GM10847 (cell line): ENCODE data around the gene TGOLN2.

Experiments
- POLR2A ChIP-seq: IDR thresholded peaks from 2 replicates; pipeline ENCODE4 v1.6.1; 2011; ENCODE audit not compliant: insufficient read length; ENCODE audit errors: extremely low read depth

Gene TGOLN2

DNA sequence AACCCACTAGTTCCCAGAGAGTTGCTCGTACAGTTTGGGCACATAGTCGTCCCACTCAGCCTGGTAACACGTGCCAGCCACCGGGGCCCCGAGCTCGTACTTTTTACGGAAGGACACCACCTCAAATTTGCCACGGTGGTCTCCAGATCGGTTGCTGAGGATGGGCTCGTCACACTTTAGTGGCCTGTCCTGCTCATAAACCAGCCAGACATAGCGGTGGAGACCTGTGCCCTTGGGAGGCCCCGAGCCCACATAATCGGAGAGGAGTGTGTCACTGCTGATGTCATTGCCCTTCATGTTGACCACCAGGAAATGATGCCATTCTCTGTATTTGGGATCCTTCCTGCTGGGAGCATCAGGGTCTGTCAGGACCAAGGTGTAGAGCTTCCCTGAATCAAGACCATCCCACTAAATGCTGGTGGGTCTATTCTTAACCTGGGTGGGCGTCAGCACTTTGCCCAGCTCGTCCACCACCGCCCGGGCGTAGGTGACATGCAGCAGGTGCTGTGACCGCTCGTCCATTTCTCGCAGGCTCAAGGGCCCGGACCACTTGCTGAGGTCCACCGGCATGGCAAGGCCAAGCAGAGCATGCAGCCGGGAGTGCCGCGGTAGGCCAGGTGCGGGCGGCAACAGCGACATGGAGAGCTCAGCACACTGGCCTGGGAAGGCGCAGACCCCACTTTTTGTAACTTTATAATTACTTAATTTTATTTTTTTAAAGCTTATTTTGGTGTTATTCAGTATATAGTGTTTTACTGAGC, 13.7 kb upstream of the TGOLN2 start:
- TF ChIP-seq POLR2A: no peak

DNA sequence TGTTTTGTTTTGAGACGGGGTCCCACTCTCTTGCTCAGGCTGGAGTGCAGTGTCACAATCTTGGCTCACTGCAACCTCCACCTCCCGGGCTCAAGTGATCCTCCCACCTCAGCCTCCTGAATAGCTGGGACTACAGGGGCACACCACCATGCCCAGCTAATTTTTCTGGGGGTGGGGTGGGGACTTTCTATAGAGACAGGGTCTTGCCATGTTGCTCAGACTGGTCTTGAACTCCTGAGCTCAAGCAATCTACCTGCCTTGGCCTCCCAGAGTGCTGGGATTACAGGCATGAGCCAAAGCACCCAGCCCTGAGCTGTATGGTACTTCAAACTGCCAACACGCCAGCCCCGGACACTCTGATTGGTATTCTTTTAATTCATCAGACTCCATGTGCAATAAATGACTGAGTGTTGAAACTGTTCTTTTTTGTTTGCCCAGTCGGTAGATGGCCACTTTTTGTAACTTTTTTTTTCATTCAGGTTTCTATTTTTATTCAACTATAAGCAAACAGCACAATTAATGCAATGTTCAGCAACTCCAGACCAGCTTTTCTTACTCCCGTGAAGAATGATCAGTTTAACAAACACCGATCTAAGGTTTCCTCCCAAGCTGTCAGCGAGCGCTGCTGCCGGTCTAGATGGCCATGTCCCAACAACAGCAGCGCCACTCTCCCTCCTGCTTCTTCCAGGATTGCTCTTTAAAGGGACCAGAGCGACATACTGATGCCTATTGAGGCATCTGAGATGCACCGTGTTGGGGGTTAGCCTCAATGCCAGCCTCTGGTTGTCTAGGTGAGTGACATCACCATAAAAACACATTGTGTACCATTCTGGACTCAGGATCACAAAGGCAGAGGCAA, 12.5 kb upstream of the TGOLN2 start:
- TF ChIP-seq POLR2A: no peak

DNA sequence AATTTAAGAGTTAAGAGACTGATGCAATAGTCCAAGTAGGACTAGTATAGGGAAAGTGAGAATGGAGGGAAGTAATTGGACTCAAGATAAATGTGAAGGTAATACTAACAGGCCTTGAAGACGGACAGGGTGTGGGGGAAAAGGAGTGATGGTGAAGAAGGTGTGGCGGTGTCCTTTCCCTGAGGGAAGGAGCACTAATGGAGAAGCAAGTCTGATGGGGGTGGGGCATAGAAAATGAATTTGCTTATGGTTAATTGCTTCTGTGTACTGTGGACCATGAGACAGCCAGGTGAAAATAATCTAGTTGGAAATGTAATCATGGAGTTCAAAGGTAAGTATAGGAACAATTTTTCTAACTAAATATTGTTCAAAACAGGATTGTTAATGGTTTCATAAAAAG, 7.1 kb upstream of the TGOLN2 start:
- TF ChIP-seq POLR2A: no peak

DNA sequence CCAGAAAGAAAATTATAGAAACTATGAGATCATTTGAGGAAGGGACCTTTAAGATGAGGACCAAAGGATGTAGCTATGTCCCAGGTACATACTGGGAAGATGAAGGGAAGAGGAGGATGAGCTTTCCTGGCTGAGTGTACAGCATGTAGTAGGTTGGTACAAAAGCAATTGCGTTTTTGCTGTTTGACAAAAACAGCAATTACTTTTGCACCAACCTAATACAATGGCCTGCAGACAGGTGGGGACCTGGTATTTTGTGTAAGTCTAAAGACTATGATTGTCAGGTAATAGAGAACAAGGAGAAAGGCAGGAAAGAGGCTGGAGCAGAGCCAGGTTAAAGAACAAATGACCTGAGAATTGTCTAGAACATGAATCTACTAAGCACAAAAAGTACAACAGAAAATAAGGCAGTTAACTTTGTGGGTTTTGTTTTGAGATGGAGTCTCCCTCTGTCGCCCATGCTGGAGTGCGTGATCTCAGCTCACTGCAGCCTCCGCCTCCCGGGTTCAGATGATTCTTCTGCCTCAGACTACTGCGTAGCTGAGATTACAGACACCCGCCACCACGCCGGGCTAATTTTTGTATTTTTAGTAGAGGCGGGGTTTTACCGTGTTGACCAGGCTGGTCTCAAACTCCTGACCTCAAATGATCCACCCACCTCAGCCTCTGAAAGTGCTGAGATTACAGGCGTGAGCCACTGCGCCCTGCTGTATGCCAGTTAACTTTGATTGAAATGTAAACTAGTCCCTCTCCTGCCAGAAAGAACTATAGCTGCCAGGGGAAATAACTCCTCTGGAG, 3.2 kb upstream of the TGOLN2 start:
- TF ChIP-seq POLR2A: no peak

DNA sequence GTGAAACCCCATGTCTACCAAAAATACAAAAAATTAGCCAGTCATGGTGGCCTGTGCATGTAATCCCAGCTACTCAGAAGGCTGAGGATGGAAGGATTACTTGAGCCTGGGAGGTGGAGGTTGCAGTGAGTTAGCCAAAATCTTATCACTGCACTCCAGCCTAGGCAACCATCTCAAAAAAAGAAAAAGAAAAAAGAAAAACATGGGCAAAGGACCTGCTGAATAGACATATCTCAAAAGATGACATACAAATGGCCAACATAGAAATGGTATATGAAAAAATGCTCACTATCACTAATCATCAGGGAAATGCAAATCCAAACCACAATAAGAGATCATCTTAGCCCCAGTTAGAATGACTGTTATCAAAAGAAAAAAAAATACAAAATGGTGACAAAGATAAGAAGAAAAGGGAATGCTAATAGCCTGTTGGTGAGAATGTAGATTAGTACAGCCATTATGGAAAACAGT, 1.4 kb upstream of the TGOLN2 start:
- TF ChIP-seq POLR2A: no peak

DNA sequence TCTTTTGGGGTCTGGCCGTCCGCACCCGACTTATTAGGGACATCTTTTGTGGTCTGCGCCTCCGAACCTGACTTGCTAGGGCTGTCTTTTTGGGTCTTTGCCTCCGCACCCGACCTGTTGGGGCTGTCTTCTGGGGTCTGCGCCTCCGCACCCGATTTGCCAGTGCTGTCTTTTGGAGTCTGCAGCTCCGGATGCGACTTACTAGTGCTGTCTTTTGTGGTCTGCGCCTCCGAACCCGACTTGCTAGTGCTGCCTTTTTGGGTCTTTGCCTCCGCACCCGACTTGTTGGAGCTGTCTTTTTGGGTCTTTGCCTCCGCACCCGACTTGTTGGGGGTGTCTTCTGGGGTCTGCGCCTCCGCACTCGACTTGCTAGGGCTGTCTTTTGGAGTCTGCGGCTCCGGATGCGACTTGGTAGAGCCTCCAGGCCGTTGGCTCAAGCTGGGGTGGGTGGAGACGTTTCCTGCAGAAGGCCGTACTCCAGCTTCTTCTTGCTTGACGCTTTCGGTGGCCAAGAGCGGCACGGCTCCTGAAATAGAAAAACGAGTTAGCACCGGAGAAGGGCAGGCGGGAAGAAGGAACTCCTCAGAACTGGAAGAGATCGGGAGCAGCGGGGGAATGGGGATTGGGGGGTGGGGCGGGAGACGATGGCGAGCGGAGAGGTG, 498 bp downstream of the TGOLN2 start:
- no peak for TF ChIP-seq POLR2A

DNA sequence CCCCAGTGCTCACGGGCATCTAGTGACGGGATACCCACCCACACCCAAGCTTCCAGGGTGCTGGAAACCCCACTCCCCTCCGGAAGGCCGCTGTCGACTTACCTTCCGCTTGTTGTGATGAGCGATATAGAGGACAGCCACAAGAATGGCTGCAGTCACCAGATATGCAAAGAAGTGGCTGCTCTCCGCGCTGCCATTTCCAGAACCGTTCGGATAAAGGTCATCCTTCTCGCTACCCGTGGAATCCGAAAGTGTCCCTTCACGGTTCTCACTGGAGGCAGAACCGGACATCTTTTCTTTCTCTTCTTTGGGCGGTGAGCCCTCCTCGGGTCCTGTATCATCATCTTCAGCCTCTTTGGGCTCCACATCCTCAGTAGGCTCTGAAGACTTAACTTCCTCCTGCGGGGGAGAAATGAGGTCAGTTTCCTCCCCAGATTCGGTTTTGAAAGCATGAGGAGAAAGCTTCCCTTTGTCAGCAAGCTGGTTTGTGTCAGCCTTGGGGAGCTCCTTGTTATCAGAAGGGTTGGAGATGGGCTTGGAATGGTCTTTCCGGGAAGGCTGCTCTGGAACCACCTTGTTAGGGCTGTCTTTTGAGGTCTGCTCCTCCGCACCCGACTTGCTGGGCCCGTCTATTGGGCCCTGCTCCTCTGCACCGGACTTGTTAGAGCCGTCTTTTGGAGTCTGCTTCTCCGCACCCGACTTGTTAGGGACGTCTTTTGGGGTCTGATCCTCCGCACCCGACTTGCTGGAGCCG, 1.2 kb downstream of the TGOLN2 start:
- TF ChIP-seq POLR2A: no peak

DNA sequence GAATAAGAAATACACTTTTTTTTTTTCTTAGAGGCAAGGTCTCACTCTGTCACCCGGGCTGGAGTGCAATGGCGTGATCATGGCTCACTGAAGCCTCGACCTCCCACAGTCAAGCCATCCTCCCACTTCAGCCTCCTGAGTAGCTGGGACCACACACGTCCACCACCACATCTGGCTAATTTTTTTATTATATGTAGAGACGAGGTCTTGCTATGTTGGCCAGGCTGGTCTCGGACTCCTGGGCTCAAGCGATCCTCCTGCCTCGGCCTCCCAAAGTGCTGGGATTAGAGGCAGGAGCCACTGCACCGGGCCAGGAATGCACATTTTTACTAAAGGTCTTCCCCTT, 2.4 kb downstream of the TGOLN2 start:
- TF ChIP-seq POLR2A: no peak

DNA sequence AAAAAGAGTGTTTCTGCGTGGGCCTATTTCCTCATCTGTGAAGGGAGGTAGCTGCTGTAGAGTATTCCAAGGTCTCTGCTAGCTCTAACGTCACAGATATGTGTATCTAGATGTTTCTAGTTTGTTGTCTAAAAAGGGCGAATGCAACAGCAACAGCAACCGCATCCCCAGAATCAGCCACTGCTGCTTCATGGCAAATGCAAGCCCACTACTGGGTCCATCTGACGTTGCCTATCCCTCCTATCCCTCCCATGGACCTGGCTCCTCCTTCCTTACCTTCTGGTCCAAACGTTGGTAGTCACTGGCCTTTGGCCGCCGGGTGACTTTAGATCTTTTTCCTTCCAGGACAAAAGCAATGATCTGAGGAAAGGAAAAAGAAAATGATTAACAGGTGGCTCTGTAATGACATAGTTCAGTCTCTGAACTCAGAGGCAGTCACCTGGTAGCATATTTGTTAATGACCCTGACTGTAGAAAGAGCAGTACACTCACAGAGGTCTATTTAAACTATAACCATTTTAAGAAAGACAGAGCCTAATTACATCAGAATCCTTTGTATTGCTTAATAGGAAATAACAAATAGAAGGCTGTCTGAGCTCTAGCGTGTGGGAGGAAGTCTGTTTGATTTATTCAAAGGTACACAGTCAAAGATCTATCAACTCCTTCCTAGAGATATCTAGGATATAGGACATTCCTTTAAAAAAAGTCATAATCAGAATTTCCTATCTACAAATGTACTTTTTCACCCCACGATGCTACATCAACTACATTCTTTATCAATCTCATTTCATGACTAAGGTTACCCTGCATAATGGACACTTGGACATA, 2.9 kb downstream of the TGOLN2 start:
- TF ChIP-seq POLR2A: no peak

DNA sequence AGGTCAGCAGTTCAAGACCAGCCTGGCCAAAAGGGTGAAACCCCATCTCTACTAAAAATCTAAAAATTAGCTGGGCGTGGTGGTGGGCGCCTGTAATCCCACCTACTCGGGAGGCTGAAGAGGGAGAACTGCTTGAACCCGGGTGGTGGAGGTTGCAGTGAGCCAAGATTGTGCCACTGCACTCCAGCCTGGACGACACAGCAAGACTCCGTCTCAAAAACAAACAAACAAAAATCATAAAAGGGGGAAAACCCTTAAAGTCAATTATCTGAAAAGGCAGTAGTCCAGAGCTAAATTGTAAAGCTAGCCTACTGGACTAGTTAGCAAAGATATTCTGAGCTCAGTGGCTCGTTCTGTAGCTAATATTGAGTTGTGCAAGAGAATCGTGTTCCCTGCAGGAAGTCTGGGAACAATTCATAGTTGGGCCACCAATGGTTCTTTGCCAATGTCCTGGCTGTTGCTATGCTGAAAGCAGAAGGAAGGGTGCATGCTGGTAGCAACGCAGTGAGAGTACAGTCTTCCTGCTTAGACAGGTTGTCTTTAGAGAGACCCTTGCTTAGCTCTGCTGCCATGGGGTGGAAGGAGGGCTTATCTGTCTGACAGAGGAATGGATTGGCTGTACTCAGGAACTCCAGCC, 4.3 kb downstream of the TGOLN2 start:
- TF ChIP-seq POLR2A: no peak

DNA sequence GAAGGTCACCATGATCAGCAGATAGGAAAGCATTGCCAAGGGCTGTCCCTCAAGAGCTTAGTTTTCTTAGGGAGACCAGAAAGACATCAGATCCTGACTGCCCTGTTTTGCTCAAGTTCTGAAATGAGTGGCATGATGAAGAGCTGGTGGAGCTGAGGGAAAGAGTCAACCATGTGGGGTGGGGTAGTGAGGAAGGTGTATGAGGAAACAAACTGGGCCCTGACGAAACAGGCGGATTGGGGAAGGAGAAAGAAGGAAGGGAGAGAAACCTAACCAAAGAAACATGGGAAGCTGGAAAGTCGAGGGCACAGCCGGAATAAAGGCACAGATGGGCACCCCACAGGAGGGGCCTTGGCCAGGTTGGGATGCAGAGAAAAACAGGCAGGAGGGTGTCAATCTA, 8.0 kb downstream of the TGOLN2 start:
- TF ChIP-seq POLR2A: no peak

DNA sequence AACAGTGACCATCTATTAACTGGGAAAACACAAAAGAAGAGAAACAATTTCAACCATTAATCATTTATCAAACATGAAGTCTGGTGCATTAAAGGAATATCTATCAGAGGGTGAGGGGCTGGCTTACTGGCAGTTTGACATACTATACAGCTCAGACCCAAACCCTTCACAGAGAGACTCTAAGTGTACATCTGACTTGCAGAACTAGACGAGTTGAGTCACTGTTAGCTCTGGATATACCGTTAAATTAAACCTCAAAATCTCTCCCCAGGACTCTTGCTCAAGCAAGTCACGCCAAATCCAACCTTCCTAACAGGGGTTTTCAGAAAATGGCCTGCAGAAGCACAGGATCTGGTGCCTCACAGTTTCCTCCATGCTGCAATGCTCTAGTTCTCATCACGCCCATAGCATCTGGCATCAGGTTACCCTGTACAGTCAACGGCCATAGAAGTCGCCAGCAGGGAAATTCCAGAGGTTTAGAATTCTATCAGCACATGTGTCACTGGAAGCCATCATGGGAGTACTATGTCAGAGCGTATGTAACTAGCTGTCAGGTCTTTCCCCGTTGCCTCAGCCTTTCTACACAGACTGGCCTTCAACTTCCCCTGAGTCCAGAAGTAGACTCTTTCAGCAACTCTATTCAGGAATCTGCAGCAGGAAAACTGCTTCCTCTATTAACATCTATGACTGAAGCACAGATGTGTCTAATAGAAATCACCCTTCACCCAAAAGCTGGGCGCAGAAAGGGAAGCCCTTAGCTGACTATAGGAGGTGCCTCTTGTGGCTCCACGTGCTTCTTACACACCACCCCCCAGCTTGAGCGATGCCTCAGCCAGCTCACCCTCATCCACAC, 9.3 kb downstream of the TGOLN2 start:
- no peak for TF ChIP-seq POLR2A
